ENCODE results near the gene COMMD3. TPM values are rescaled to one million over a fixed set of nuclear protein-coding genes. Genes with fewer than 3 reads are reported as not detected.
A peak's percentile ranks its signal among the peaks of the same experiment; 100 is the strongest.

COMMD3 gene
- polyA plus RNA-seq, 3 donors: 44.9 to 140 (median 138) TPM

GRCh38 chr10:22333167-22333974, 17.2 kb downstream of the COMMD3 start:
- H4K20me1 ChIP-seq (ENCODE audit: insufficient read depth, low read length): no peaks in the 10 kb centered on the region
- Mint-ChIP-seq H3K27ac (peak overlapping the region in 3 of 7 donors; percentile 46 to 74 (median 64)), H3K4me1 (peaks cover 37% of the 10 kb centered on the region), H3K9me3 (peaks cover 0 to 37% (median 27%) of the 10 kb centered on the region in 7 donors), H3K4me3 (peak overlapping the region; percentile 76 to 94), H3K27me3 (ENCODE audit: low read depth in 3 of 3) (peaks cover 51 to 57% (median 56%) of the 10 kb centered on the region in 3 donors), H3K36me3 (peaks cover 16% of the 10 kb centered on the region in 2 donors)
- H3K27ac ChIP-seq (ENCODE audit: low read depth in 1 of 2, low read length in 2 of 2): no peak overlapping the region
- peak overlapping the region; percentile 67 for H3K4me2 ChIP-seq (replicated peaks; ENCODE audit: extremely low read depth, low read length, poor library complexity, severe bottlenecking)
- peaks cover 42 to 47% of the 10 kb centered on the region in 2 donors for H3K4me1 ChIP-seq (ENCODE audit: control insufficient read depth in 1 of 2, insufficient read depth in 2 of 2, low read length in 2 of 2)
- H3K27me3 ChIP-seq (ENCODE audit: control insufficient read depth in 2 of 2, insufficient read depth in 2 of 2, low read length in 2 of 2): peaks cover 38 to 63% of the 10 kb centered on the region in 2 donors
- peak overlapping the region; percentile 27 to 62 (median 31) for H3K4me3 ChIP-seq (replicated peaks in 1 of 3; ENCODE audit: low read depth in 2 of 3, low read length in 3 of 3)
- peak overlapping the region; percentile 96 for H2AFZ ChIP-seq (ENCODE audit: insufficient read depth, low read depth, low read length, poor library complexity, severe bottlenecking)
- H3K79me2 ChIP-seq (ENCODE audit: insufficient read depth, low read length): no peaks in the 10 kb centered on the region
- 24% methylated on average over 14 of the region's 25 CpGs for WGBS (ENCODE audit: insufficient coverage)
- peak in 1 of 3 donors; percentile 25 for DNase-seq
- H3K36me3 ChIP-seq (replicated peaks in 1 of 2; ENCODE audit: control insufficient read depth in 1 of 2, insufficient read depth in 2 of 2, low read length in 2 of 2): peaks cover 10 to 18% of the 10 kb centered on the region in 2 donors
- TF ChIP-seq CTCF (IDR thresholded peaks at IDR 0.05): no peak
- H3K9ac ChIP-seq (ENCODE audit: insufficient read depth, low read length, poor library complexity, severe bottlenecking): no peak overlapping the region
- peaks cover 10 to 27% of the 10 kb centered on the region in 2 donors for H3K9me3 ChIP-seq (replicated peaks in 1 of 2; ENCODE audit: control insufficient read depth in 1 of 2, insufficient read depth in 1 of 2, low read length in 2 of 2)
- intact Hi-C loops (cut with micrococcal nuclease): no loop called here

- no peak for DNase-seq
- Histone ChIP-seq H3K4me3 (replicated peaks in 1 of 3; ENCODE audit: low read depth in 2 of 3, low read length in 3 of 3) (peak overlapping the region in 1 of 3 experiments; percentile 62), H2AFZ (ENCODE audit: insufficient read depth, low read depth, low read length, poor library complexity, severe bottlenecking) (peak overlapping the region; percentile 96), H3K9ac (ENCODE audit: insufficient read depth, low read length, poor library complexity, severe bottlenecking) (no peak overlapping the region), H3K4me1 (ENCODE audit: control insufficient read depth in 1 of 2, insufficient read depth in 2 of 2, low read length in 2 of 2) (peaks cover 42 to 47% of the 10 kb centered on the region in 2 donors), H3K27me3 (ENCODE audit: control insufficient read depth in 2 of 2, insufficient read depth in 2 of 2, low read length in 2 of 2) (peaks cover 44 to 69% of the 10 kb centered on the region in 2 donors), H3K27ac (ENCODE audit: low read depth in 1 of 2, low read length in 2 of 2) (no peak overlapping the region), H3K79me2 (ENCODE audit: insufficient read depth, low read length) (no peaks in the 10 kb centered on the region), H3K36me3 (replicated peaks in 1 of 2; ENCODE audit: control insufficient read depth in 1 of 2, insufficient read depth in 2 of 2, low read length in 2 of 2) (peaks cover 10 to 13% of the 10 kb centered on the region in 2 donors), H3K4me2 (replicated peaks; ENCODE audit: extremely low read depth, low read length, poor library complexity, severe bottlenecking) (peak overlapping the region; percentile 67), H4K20me1 (ENCODE audit: insufficient read depth, low read length) (no peaks in the 10 kb centered on the region), H3K9me3 (replicated peaks in 1 of 2; ENCODE audit: control insufficient read depth in 1 of 2, insufficient read depth in 1 of 2, low read length in 2 of 2) (peaks cover 10 to 27% of the 10 kb centered on the region in 2 donors)
- Mint-ChIP-seq H3K4me1 (peaks cover 37% of the 10 kb centered on the region), H3K36me3 (peaks cover 16% of the 10 kb centered on the region in 2 donors), H3K9me3 (peaks cover 0 to 37% (median 27%) of the 10 kb centered on the region in 7 donors), H3K27me3 (ENCODE audit: low read depth in 3 of 3) (peaks cover 56 to 62% (median 61%) of the 10 kb centered on the region in 3 donors), H3K27ac (peak overlapping the region in 2 of 7 donors; percentile 64 to 74), H3K4me3 (peak overlapping the region; percentile 76 to 94)
- TF ChIP-seq CTCF (IDR thresholded peaks at IDR 0.05): no peak
- intact Hi-C loops (cut with micrococcal nuclease): no loop called here
- 79% methylated on average over 11 of the region's 16 CpGs for WGBS (ENCODE audit: insufficient coverage)
Measured at GRCh38 chr10:22333975-22334282, 17.7 kb downstream of the COMMD3 start.
